Ishikawa (cell line): ENCODE data around the gene VSTM2B.
A peak's percentile ranks its signal among the peaks of the same experiment; 100 is the strongest.

ENCODE experiments used
- CEBPB ChIP-seq: IDR thresholded peaks from 2 replicates; pipeline ENCODE4 v1.6.1; 2012
- CREB1 ChIP-seq: IDR thresholded peaks from 2 replicates; pipeline ENCODE4 v1.6.1; 2012; ENCODE audit warnings: low read depth
- EGR1 ChIP-seq: IDR thresholded peaks from 2 replicates; pipeline ENCODE4 v1.6.1; 2012
- EP300 ChIP-seq: IDR thresholded peaks from 2 replicates; pipeline ENCODE4 v1.6.1; 2012; ENCODE audit warnings: borderline replicate concordance
- FOXM1 ChIP-seq: IDR thresholded peaks from 2 replicates; pipeline ENCODE4 v1.6.1; 2012; ENCODE audit warnings: low read depth, borderline replicate concordance
- MAX ChIP-seq: IDR thresholded peaks from 2 replicates; pipeline ENCODE4 v1.6.1; 2012
- NFIC ChIP-seq: IDR thresholded peaks from 2 replicates; pipeline ENCODE4 v1.6.1; 2012
- RAD21 ChIP-seq: IDR thresholded peaks from 2 replicates; pipeline ENCODE4 v1.6.1; 2012; ENCODE audit warnings: low read depth
- TAF1 ChIP-seq: IDR thresholded peaks from 2 replicates; pipeline ENCODE4 v1.6.1; 2012; ENCODE audit warnings: low read depth, mild to moderate bottlenecking
- TCF12 ChIP-seq: IDR thresholded peaks from 2 replicates; pipeline ENCODE4 v1.6.1; 2012; ENCODE audit warnings: low read depth
- TEAD4 ChIP-seq: IDR thresholded peaks from 2 replicates; pipeline ENCODE4 v1.6.1; 2012
- USF1 ChIP-seq: IDR thresholded peaks from 2 replicates; pipeline ENCODE4 v1.6.1; 2012
- YY1 ChIP-seq: IDR thresholded peaks from 2 replicates; pipeline ENCODE4 v1.6.1; 2012; ENCODE audit warnings: low read depth
- ZBTB7A ChIP-seq: IDR thresholded peaks from 2 replicates; pipeline ENCODE4 v1.6.1; 2012; ENCODE audit warnings: low read depth
- TF ChIP-seq, protein P1 (sequence below): IDR thresholded peaks from 2 replicates; pipeline ENCODE4 v1.6.1; 2012; ENCODE audit warnings: low read depth, mild to moderate bottlenecking

The VSTM2B gene

DNA sequence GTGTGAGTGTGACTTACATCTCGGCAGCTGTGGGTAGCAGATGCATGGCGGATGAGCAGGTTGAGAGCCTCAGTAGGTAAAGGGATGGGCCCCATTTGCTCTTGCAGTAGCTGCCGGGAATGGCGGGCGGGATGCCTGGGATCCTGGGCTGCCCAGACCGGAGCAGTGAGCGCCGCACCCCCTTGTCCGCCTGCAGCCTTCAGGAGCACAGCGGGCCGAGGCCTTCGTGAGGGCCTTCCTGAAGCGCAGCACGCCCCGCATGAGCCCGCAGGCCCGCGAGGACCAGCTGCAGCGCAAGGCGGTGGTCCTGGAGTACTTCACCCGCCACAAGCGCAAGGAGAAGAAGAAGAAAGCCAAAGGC lies 84.4 kb downstream of the VSTM2B start:
- TF ChIP-seq NFIC (no peak), TCF12 (no peak), TAF1 (no peak), ZBTB7A (no peak), YY1 (no peak), FOXM1 (no peak), CEBPB (no peak), TEAD4 (no peak), MAX (no peak), EP300 (no peak), CREB1 (no peak), RAD21 (no peak)
- TF ChIP-seq, protein P1, sequence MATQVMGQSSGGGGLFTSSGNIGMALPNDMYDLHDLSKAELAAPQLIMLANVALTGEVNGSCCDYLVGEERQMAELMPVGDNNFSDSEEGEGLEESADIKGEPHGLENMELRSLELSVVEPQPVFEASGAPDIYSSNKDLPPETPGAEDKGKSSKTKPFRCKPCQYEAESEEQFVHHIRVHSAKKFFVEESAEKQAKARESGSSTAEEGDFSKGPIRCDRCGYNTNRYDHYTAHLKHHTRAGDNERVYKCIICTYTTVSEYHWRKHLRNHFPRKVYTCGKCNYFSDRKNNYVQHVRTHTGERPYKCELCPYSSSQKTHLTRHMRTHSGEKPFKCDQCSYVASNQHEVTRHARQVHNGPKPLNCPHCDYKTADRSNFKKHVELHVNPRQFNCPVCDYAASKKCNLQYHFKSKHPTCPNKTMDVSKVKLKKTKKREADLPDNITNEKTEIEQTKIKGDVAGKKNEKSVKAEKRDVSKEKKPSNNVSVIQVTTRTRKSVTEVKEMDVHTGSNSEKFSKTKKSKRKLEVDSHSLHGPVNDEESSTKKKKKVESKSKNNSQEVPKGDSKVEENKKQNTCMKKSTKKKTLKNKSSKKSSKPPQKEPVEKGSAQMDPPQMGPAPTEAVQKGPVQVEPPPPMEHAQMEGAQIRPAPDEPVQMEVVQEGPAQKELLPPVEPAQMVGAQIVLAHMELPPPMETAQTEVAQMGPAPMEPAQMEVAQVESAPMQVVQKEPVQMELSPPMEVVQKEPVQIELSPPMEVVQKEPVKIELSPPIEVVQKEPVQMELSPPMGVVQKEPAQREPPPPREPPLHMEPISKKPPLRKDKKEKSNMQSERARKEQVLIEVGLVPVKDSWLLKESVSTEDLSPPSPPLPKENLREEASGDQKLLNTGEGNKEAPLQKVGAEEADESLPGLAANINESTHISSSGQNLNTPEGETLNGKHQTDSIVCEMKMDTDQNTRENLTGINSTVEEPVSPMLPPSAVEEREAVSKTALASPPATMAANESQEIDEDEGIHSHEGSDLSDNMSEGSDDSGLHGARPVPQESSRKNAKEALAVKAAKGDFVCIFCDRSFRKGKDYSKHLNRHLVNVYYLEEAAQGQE, result no peak

GRCh38 chr19:29610574-29611271 lies 84.9 kb downstream of the VSTM2B start:
- TF ChIP-seq RAD21, result peak; percentile 92
- TF ChIP-seq, protein P1, result no peak

DNA sequence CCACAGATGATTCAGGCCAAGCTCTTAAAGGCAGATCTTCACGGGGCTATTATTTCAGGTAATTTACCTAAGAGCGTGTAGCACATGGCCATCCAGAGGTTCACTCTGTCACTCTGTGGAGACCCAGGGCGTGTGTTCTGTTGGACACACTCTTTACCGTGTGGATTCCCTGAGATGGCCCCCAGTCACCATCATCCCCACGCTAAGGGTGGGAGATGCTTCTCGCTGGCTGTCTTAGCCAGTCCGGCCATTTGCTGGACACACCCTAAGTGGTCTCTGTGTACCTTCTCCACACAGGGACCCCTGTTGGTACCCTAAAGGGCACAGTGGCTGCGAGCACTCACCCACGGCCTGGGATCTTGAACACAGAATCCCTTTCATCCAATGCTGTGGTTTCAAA lies 86.3 kb downstream of the VSTM2B start:
- TF ChIP-seq NFIC (no peak), CREB1 (no peak), CEBPB (no peak), FOXM1 (no peak), YY1 (no peak), TEAD4 (no peak)
- TF ChIP-seq, protein P1, result no peak

DNA sequence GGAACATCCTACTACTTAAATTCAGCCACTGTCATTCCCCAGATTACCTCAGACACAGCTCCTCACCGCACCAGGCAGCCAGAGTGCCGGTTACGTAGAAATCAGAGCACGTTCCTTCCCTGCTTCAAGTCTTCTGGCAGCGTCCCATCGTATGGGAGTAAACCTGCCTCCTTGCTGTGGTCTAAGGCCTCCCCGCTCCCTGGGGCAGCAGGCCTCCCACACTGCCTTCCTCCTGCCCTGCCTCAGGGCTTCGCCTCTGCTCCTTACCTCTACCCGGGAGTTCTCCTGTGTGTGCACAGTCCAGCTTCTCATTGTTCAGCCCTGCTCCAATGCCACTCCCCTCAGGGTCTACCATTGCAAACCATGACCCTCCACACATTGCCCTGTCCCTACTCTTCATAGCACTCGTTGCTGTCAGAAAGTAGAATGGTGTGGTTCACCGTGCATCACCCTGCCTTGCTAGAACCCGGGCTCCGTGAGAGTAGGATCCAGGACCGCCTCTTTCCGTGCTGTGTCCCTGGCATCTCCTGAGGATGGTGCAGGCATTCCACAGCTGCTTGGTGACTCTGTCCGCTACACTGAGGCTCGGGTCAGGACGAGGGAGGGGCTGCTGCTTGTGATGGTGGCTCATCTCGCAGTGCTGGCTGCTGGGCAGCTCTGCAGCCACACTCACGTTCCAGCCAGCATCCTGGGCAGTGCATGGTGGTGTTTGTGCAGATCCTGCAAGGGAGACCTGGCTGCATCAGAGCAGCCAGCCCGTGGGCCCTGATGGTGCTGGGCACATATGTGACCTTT lies 87.2 kb downstream of the VSTM2B start:
- TF ChIP-seq USF1 (no peak), CREB1 (no peak), ZBTB7A (no peak), TCF12 (no peak), EGR1 (no peak), EP300 (no peak), CEBPB (no peak), NFIC (no peak)
- TF ChIP-seq, protein P1, result no peak
